Body of pancreas (tissue), 4 donors: ENCODE data around the gene ERC1. TPM values are rescaled to one million over a fixed set of nuclear protein-coding genes. Genes with fewer than 3 reads are reported as not detected.

Source experiments
- ATAC-seq: fragments of 150-250 bp; one replicate; pipeline ENCODE4 v1.9.1; 2016
- DNase-seq, 4 donors: peaks; one replicate each; pipeline ENCODE4 v3.0.0-alpha.2; 2019
- H3K27ac ChIP-seq, 4 donors: fragments of 200-600 bp; sonication (generic); 1 replicate in 3 of 4; 2 replicates in 1 of 4; pipeline versions ENCODE4 v1.5.1 to v1.6.1; 2016 to 2019; ENCODE audit warnings: mild to moderate bottlenecking in 1 of 4, mixed read lengths in 1 of 4, moderate library complexity in 1 of 4
- H3K27me3 ChIP-seq, 2 donors: fragments of 200-600 bp; sonication (generic); one replicate each; pipeline ENCODE4 v1.6.0; 2016; ENCODE audit warnings: mild to moderate bottlenecking in 1 of 2
- H3K36me3 ChIP-seq, 2 donors: fragments of 200-600 bp; sonication (generic); replicated peaks in 1 of 2; 2 replicates each; pipeline ENCODE4 v1.5.1; 2016; ENCODE audit warnings: low read depth in 2 of 2; ENCODE audit not compliant: insufficient read depth in 1 of 2
- H3K4me1 ChIP-seq: fragments of 200-600 bp; sonication (generic); one replicate; pipeline ENCODE4 v1.6.0; 2016
- H3K4me3 ChIP-seq, 2 donors: fragments of 200-600 bp; sonication (generic); 1 replicate in 1 of 2; 2 replicates in 1 of 2; pipeline ENCODE4 v1.5.1; 2016 to 2019
- H3K9me3 ChIP-seq, 3 donors: fragments of 200-600 bp; sonication (generic); 1 replicate in 2 of 3; 2 replicates in 1 of 3; pipeline ENCODE4 v1.5.1; 2016
- CTCF ChIP-seq, 7 experiments: fragments of 450-650 bp in 4 of 7; fragments of 200-600 bp in 3 of 7; sonication (generic) in 3 of 7; IDR thresholded peaks; one replicate each; pipeline ENCODE4 v1.5.1; 2016 to 2019; ENCODE audit warnings: antibody characterized with exemption in 7 of 7
- POLR2A ChIP-seq, 3 donors: fragments of 450-650 bp; IDR thresholded peaks; one replicate each; pipeline ENCODE4 v1.6.1; 2016; ENCODE audit warnings: antibody characterized with exemption in 3 of 3, mild to moderate bottlenecking in 2 of 3
- WGBS, 2 donors: methylation state at CpG; one replicate each; pipeline ENCODE4 v1.1.5; 2017; 5-methylcytosine and 5-hydroxymethylcytosine counted together
- intact Hi-C: fragments of 100-400 bp; cut with DNase I; formaldehyde crosslinking; loops from one replicate; pipeline ENCODE4 v1.15.1; 2023
- total RNA-seq, 2 donors: library from RNA; depleted of rRNA; stranded (reverse); fragments of >200 nt; gene quantifications; one replicate each; pipeline ENCODE4 v1.1.0, GENCODE V29; 2016

The ERC1 gene
- total RNA-seq, 2 donors from 2014 or later, result 20.8 to 29.0 TPM

DNA sequence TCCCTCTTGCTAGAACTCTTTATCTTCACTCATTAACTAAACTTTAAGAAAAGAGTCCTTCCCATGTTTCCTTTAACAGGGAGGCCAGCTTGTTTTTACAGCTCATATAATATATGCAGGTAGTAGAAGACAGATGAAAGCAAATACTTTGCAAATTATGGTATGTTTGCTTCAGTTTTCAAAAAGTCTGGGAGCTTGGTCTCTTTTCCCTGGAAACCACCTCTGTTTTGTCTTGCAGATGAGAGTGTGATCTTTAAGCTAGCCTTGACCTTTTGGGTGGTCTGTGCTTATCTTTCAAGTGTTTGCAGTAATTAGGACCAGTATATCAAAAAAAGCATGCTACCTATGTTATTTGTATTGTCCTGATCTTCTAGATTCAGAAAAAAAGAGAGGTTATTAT is 62.7 kb downstream of the ERC1 start:
- no peaks in the 10 kb centered on the region for H3K27me3 ChIP-seq
- DNase-seq (no peak), ATAC-seq (no peak)
- peaks cover 0 to 3% (median 0%) of the 10 kb centered on the region in 3 donors for H3K9me3 ChIP-seq
- no peak overlapping the region for H3K4me3 ChIP-seq
- no peaks in the 10 kb centered on the region for H3K36me3 ChIP-seq
- intact Hi-C loops, result no loop called here
- TF ChIP-seq POLR2A (IDR thresholded peaks at IDR 0.05), result no peak
- no peak for TF ChIP-seq CTCF (IDR thresholded peaks at IDR 0.05)
- H3K27ac ChIP-seq, result peak overlapping the region in 2 of 4 donors; percentile 1 to 43
- H3K4me1 ChIP-seq, result peaks cover 24% of the 10 kb centered on the region

- H3K36me3 ChIP-seq, result no peaks in the 10 kb centered on the region
- peak; percentile 24 for ATAC-seq
- H3K4me3 ChIP-seq, result no peak overlapping the region
- intact Hi-C loops, result no loop called here
- WGBS, 2 donors, result 12 to 29% methylated on average over 6 of the region's 6 CpGs
- DNase-seq, result peak in 1 of 4 donors; percentile 20
- no peaks in the 10 kb centered on the region for H3K27me3 ChIP-seq
- H3K4me1 ChIP-seq, result peaks cover 24% of the 10 kb centered on the region
- peak overlapping the region in 3 of 4 donors; percentile 1 to 43 (median 30) for H3K27ac ChIP-seq
- TF ChIP-seq POLR2A (IDR thresholded peaks at IDR 0.05) (no peak), CTCF (IDR thresholded peaks at IDR 0.05) (no peak)
- H3K9me3 ChIP-seq, result peaks cover 0 to 3% (median 0%) of the 10 kb centered on the region in 3 donors
These were observed 63.3 kb downstream of the ERC1 start for GRCh38 chr12:1054117-1054870.

DNA sequence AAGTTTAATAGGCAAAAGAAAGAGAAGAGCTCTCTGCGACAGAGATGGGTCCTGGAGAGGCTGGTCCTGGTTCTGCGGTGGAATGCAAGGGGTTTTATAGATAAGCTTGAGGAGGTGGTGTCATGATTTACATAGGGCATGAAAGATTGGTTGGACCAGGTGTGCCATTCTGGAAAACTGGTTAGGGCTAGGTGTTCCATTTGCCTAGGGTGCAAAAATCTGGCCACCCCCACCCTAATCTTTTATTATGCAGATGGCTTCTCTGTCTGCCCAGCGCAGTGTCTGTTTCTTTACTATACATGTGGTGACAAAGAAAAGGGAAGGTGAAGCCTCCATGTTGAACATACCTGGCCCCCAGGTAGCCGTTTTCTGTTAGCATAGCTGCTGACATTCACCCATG is 65.4 kb downstream of the ERC1 start:
- peaks cover 0 to 3% (median 0%) of the 10 kb centered on the region in 3 donors for H3K9me3 ChIP-seq
- 90 to 92% methylated on average over 4 of the region's 4 CpGs for WGBS, 2 donors
- no peak for DNase-seq
- H3K36me3 ChIP-seq, result no peaks in the 10 kb centered on the region
- no peaks in the 10 kb centered on the region for H3K27me3 ChIP-seq
- intact Hi-C loops, result no loop called here
- no peak overlapping the region for H3K27ac ChIP-seq
- H3K4me3 ChIP-seq, result no peak overlapping the region
- ATAC-seq, result no peak
- H3K4me1 ChIP-seq, result peaks cover 24% of the 10 kb centered on the region
- TF ChIP-seq CTCF (IDR thresholded peaks at IDR 0.05) (no peak), POLR2A (IDR thresholded peaks at IDR 0.05) (no peak)

- Histone ChIP-seq H3K36me3 (no peaks in the 10 kb centered on the region), H3K27me3 (no peaks in the 10 kb centered on the region), H3K4me1 (peaks cover 19% of the 10 kb centered on the region), H3K9me3 (peaks cover 0 to 3% (median 0%) of the 10 kb centered on the region in 3 donors), H3K4me3 (no peak overlapping the region), H3K27ac (no peak overlapping the region)
- DNase-seq, result no peak
- no peak for ATAC-seq
- no peak for TF ChIP-seq CTCF (IDR thresholded peaks at IDR 0.05)
- TF ChIP-seq POLR2A (IDR thresholded peaks at IDR 0.05), result no peak
- intact Hi-C loops, result no loop called here
- 97 to 100% methylated on average over 2 of the region's 2 CpGs for WGBS, 2 donors
These were observed 67.4 kb downstream of the ERC1 start for GRCh38 chr12:1058423-1058822.

GRCh38 chr12:1059162-1059561 is 68.1 kb downstream of the ERC1 start:
- DNase-seq (no peak), ATAC-seq (no peak)
- TF ChIP-seq CTCF (IDR thresholded peaks at IDR 0.05) (no peak), POLR2A (IDR thresholded peaks at IDR 0.05) (no peak)
- intact Hi-C loops, result no loop called here
- Histone ChIP-seq H3K4me1 (peaks cover 12% of the 10 kb centered on the region), H3K27ac (no peak overlapping the region), H3K27me3 (no peaks in the 10 kb centered on the region), H3K4me3 (no peak overlapping the region), H3K36me3 (no peaks in the 10 kb centered on the region), H3K9me3 (peaks cover 0 to 3% (median 0%) of the 10 kb centered on the region in 3 donors)
